GM19395 (cell line): ENCODE data around the gene NEDD8.
"Not testable (repeated sequence)": the region's sequence is repeated elsewhere in the genome, so short reads cannot be mapped to it uniquely, and the experiment has no call there.

ENCODE experiments used
- ATAC-seq: cut with Tn5 transposase; IDR thresholded peaks from one replicate; pipeline ENCODE4 v1.9.1; 2021; ENCODE audit warnings: mild to moderate bottlenecking, moderate library complexity; ENCODE audit not compliant: unreplicated experiment

Gene NEDD8

DNA sequence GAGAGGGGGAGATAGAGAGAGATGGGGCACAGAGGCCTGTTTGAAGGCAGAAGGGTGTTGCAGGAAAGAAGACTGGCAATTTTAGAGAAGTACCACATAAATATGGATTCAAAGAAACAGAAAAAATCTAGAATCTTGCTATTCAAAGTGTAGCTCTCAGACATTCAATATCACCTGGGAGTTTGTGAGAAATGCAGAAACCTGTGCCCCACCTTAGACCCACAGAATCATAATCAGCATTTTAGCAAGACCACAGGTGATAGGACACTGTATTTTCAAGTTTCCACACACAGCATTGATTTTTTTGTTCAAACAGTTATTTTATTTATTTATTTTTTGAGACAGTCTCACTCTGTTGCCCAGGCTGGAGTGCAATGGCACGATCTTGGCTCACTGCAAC, 3.3 kb downstream of the NEDD8 start:
- ATAC-seq = no peak

DNA sequence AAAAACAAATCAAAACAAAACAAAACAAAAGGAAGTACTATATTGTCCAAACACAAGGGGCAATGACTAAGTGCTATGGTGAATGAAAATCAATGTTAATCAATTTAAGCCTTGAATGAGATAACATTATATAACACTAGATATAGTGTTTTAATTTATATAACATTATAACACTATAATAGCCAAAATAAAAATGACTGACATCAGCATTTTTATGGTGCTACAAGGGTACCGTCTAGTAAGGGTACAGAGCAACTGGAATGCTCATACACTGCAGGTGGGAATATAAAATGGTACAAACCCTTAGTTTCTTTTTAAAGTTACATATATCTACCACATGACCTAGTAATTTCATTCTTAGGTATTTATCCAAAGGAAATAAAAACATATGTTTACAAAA, 5.7 kb downstream of the NEDD8 start:
- no peak for ATAC-seq

DNA sequence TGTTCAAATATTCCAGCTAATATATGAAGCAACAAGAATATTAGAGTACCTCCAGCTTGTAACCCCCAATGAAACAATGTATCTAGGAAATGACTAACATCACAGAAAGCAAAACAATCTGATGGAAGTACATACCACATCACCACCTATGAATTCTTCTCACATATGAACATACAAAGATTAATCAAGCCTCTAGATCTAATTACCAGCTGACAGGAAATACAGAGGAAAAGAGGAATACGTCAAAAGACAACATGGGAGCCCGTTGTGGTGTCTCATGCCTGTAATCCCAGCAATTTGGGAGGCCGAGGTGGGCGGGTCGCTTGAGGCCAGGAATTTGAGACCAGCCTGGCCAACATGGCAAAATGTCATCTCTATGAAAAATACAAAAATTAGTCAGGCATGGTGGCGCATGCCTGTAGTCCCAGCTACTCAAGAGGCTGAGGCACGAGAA, 7.5 kb downstream of the NEDD8 start:
- ATAC-seq = no peak

DNA sequence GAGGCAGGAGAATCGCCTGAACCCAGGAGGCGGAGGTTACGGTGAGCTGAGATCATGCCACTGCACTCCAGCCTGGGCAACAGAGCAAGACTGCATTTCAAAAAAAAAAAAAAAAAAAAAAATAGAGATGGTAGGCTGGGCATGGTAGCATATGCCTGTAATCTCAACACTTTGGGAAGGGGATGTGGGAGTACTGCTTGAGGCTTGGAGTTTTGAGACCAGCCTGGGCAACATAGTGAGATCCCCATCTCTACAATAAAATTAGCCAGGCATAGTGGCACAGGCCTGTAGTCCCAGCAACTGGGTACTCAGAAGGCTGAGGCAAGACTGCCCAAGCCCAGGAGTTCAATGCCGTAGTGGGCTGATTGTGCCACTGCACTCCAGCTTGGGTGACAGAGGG, 9.2 kb downstream of the NEDD8 start:
- ATAC-seq = not testable (repeated sequence)

DNA sequence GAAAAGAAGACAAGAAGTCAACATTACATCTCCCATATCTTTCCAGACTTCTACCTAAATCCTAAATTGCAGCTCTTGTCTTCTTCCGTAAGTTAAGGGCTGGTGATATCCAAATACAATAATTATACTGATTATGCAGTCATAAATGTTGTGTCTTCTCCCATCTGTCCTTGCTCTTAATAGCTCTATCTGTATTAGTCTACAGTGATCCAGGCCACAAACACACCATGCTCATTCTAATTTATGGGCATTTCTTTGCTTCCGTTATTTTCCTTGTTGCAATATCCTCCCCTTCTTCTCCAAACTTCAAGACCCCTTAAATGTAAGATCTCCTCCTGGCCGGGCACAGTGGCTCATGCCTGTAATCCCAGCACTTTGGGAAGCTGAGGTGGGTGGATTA, 12.6 kb downstream of the NEDD8 start:
- ATAC-seq = no peak

DNA sequence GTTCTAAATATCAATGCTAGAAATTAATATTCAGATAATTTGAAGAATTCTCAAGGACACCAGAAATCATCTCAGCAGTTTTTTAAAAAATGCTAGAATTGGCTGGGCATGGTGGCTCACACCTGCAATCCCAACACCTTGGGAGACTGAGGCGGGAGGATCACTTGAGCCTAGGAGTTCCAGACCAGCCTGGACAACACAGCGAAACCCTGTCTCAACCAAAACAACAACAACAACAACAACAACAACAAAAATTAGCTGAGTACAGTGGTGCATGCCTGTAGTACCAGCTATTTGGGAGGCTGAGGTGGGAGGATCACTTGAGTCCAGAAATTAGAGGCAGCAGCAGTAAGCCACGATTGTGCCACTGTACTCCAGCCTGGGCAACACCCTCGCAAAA, 13.1 kb downstream of the NEDD8 start:
- ATAC-seq = no peak

DNA sequence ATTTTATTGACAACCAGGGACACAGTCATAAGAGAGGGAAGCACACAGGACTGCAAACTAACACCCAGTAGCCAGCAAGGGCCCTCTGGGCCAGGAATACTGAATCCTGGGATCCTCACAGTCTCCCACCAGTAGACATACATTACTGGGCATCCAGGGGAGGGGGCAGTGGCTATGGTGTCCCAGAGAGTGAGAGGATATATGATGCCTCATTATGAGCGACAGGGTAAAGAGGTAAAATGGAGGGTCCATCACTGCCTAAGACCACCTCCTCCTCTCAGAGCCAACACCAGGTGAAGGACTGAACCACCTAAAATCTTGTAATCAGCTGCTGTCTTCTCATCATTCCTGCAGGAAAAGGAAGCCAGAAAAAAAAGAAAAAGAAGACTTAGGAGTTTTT, 15.3 kb downstream of the NEDD8 start:
- not testable (repeated sequence) for ATAC-seq

DNA sequence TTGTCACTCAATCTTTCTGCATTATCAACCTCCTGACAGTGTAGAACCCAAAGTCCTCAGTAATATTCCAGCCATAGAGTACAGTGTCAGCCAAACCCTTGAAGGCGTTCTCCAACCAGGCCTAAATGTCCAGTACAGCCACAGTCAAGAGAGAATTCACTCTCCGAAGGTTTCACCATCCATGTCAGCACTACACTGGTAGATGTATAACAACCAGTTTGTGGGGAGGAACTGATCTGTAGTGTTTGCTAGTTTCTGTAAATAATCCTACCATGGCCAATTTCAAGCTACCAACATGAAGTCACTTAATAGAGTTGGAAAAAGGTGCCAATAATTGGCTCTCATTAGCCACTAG, 15.8 kb downstream of the NEDD8 start:
- no peak for ATAC-seq

DNA sequence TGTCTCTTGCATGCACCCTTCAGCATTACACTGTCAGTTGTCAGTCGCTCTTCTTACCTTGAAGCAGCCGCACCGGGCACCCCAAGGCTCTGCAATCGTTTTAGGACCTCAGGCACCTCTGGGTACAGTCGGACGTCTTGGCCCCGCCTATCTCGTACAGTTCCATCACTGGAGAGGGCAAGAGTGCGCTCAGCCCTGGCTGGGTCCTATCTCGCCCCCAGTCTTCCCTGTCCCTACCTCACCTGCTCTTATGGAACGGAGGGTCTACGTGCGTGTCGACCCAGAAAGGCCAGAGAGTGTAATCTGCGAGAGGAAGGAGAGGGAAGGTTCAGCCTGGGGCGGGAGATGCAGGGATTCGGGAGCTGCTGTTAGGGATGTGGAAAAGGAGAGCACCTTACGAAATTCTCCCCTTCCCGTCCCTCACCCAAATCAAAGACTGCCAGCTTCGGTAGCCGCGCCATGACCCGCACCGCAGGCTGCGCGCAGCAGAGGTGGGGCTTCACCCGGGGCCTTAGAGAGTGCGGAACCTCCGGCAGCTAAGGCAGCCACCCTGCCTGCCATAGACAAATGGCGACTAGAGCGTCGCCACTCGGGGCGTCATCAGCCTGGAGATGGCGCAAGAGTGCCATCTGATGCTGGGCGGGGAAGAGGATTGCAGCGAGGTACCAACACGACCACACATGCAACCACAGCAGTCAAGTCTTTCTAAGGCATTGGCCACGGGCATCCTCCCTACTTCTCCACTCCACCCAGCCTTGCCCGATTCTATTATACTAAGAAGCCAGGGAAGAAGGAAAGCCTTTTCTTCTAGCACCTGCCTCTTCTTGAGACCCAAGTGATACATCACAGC, 16.4 kb downstream of the NEDD8 start, which contains the start of gene MDP1:
Gene MDP1 (minus strand): TSS at position 572 of the 850 bp plus-strand sequence. CDS start 111 bp downstream, at position 461.
- ATAC-seq = peak; percentile 68

DNA sequence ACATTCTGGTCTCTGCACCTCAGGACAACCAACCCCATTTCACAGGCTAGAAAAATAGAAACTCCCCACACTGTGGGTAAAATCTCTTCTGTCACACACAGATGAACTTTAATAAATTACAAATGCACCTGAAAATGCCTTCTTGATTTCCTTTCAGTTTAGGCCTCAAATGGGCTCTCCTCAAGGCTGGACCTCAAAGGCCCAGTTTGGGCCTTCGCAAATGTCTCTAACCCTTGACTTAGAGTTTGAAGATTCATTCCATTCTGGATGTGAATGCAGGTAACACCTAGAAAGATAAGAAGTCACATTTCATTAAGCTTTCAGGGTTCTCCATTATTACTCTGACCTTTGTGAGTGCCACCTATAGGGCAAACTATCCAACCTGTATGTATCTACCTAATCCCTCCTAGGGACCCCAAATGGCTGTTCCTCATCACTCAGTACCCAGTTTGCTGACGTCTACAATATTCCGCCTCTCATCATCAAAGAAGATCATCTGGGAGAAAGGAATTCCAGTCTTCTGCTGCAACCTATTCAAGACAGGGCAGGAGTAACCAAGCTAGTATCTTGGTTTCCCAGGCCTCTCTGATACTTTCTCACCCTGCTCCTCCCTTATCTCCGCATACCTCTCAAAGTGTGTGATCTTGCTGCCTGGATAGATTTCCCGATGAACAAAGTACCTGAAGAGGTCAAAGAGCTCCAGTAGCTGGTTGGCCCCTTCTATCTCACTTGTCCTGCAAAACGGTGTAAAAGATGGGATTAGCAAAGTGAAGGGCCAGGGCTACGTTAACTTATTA, 18.1 kb downstream of the NEDD8 start:
- no peak for ATAC-seq

DNA sequence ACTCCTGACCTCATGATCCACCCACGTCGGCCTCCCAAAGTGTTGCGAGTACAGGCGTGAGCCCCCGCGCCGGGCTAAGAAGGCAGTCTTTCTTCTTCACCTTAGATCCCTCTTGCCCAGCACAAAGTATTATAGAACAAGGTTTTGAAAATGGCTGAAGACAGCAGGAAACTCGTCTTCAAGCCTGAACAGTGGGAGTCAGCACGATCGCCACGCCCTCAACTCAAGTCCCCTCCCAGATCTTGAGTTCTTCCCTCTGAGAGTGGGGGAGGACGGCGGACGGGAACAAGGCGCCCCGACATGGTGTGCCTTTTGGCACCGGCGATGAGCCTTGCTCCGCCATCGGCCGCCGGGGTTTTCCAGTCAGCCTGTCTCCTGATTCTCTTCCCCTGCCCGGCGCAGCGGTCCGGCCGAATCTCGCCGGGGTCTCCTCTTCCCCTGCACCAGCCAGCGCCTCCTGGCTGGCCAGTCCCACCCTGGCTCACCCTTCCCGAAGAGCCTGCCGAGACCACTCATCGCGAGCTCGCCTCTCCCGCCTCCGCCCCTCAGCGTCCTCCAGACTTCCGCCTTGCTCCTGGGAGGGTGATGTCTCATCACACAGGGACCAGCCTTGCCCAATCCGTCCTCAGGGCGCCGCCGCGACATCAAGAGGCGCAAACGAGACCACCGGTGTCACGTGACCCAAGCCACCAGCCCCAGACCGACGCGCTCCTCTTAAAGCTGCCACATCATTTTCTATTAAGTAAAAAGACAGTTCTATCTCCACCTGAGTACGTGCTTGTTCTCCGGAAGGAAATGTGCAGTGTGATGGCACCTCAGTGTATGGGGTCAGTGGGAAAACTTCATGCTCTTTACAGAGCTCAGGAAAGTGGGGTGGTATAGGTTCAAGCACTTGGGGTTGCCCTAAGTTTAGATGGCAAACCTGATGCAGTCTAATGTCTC, 19.0 kb downstream of the NEDD8 start, which contains the start of gene CHMP4A:
Gene CHMP4A (minus strand): TSS at position 565 of the 942 bp plus-strand sequence. CDS start 49 bp downstream, at position 516.
- peak; percentile 80 for ATAC-seq

DNA sequence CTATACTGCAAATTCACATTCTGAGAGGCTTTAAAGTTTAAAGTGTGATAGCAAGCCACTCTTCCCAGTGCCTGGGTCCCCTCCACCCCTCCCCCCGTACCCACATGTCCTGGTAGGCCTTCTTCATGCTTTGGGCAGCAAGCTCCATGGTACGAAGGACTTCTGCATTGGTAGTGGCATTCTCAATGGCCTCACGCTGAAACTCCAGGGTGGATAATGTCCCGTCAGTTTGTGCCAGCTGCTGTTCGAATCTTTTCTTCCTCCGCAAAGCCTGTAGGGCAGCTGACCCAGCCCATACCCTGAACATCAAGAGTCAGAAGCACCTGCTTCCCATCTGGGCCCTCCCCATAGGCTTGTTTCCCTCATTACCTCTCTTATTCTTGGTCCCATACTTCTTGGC, 20.9 kb downstream of the NEDD8 start:
- ATAC-seq = no peak

DNA sequence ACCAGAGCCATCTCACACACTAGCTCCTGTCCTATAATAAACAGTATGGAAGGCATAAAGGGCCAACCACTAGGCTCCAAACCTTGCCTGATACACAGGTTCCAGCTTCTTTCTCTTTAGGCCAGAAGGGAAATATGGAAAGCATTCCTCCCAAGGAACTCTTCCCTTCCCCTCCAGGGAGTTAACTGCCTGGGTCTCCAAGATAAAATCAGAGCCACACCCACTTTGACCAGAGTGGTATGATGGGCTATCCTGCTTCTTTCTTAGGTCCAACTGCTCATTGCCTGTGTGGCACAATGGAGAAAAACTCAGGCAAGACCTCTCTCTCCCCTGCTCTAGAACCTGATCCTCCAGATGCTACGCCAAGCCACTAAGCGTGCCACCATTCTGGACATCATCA, 24.5 kb downstream of the NEDD8 start:
- ATAC-seq = no peak

DNA sequence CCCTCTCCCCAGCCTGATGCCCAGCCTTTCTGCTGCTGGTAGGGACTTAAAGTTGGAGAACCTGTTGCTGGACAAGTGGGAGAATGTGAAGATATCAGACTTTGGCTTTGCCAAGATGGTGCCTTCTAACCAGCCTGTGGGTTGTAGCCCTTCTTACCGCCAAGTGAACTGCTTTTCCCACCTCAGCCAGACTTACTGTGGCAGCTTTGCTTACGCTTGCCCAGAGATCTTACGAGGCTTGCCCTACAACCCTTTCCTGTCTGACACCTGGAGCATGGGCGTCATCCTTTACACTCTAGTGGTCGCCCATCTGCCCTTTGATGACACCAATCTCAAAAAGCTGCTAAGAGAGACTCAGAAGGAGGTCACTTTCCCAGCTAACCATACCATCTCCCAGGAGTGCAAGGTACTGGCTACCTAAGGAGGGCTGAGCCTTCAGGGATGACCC, 25.0 kb downstream of the NEDD8 start:
- ATAC-seq = no peak

DNA sequence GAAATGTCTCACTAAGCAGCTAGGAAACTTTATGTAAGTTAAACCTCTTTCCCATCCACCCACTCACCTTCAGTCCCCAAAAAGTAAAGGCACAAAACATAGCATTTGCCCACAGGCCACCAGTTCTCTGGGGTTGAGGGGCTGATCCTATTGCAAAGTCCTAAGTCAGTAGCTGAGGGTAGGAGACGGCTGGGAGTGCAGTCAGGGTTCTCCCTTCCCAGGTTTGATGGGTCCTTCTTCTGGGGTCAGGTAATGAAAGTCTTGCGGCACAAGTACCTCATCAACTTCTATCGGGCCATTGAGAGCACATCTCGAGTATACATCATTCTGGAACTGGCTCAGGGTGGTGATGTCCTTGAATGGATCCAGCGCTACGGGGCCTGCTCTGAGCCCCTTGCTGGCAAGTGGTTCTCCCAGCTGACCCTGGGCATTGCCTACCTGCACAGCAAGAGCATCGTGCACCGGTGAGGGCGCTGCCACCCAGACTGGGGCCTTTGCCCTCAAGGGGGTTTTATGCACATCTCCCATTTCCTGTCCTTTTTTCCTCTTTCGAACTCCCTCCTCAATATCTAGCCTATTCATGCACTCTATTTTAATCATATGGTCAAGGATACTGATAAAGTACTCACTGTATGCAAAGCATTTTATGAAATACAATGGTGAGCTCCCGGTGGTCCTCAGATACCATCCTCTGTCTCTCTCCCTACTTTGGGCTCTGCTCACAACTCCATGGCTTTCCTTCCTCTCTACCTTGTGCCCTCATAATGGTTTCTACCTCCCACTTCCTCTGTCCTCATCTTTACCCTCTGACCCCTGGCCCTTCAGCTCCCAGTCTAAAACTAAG, 25.7 kb downstream of the NEDD8 start:
- no peak for ATAC-seq

DNA sequence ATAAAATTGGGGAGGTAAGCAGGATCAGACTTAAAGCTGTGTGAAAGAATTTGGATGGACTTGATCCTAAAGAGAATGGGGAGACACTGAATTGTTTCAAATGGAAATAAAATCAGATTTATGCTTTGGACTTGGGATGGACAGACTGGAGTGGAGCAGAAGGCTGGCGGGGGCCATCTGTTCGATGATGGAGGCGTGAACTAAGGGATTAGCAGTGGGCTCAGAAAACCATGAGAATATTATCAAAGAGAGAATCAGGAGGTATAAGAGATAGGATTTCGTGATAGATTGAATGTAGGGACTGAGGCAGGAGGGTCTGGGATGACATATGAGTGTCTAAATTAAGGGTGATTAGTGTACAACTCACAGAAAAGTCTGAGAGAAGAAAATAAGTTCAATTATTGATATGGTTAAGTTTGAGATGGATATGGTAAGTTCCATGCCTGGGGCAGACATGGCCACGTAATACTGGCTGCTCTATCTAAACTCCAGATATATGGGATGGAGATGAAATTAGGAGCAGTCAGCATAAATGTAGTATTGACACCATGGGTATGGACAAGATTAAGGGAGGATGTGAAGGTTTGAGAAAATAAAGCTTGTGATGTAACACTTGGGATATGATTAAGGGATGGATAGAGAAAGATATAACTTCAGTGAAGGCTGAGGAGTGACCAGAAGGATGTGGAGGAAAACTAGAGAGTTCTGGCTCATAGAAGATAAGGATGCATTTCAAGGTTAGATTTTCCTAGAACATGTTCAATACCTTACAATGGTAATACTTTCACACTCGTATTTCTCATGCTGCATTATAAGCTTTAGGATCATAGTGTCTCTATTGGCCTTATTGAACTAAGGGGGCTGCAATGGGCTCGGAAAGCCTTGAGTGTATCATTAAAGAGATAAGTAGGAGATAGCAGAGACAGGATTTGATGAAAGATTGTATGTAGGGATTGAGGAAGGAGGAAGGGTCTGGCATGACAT, 27.7 kb downstream of the NEDD8 start:
- no peak for ATAC-seq

DNA sequence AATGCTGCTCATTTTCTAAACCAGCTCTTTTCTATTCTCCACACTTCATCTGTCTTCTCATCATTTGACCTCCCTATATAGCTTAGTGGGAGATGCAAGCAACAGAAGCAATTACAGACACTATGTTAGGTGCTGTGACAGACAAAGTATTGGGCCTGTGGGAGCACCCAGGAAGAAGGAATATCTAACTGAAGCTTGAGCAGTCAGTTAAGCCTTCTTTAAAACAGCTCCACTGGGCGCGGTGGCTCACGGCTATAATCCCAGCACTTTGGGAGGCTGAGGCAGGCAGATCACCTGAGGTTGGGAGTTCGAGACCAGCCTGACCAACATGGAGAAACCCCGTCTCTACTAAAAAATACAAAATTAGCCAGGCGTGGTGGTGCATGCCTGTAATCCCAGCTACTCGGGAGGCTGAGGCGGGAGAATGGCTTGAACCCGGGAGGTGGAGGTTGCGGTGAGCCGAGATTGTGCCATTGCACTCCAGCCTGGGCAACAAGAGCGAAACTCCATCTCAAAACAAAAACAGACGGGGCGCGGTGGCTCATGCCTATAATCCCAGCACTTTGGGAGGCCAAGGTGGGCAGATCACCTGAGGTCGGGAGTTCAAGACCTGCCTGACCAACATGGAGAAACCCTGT, 28.8 kb downstream of the NEDD8 start:
- ATAC-seq = not testable (repeated sequence)

DNA sequence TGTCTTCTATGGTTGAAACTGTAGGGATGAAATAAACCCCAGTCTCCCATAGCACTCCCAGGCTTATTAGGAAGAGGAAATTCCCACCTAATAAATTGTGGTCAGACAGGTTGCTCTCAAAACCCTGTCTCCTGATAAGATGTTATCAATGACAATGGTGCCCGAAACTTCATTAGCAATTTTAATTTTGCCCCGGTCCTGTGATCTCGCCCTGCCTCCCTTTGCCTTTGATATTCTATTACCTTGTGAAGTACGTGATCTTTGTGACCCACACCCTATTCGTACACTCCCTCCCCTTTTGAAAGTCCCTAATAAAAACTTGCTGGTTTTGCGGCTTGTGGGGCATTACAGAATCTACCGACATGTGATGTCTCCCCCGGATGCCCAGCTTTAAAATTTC, 29.6 kb downstream of the NEDD8 start:
- not testable (repeated sequence) for ATAC-seq
